WERI-Rb-1 (cell line): ENCODE measurements around the gene RASL10B.

Experiments
- DNase-seq: peaks from one replicate; pipeline ENCODE4 v3.0.0-alpha.2; 2020
- H3K27ac ChIP-seq: fragments of 250-450 bp; sonication (Bioruptor Pico); 2 replicates; pipeline ENCODE4 v1.5.1; 2020; ENCODE audit warnings: mild to moderate bottlenecking, moderate library complexity
- H3K27me3 ChIP-seq: fragments of 250-450 bp; sonication (Bioruptor Pico); 2 replicates; pipeline ENCODE4 v1.5.1; 2021; ENCODE audit warnings: mild to moderate bottlenecking, low read depth, moderate library complexity; ENCODE audit not compliant: insufficient read depth, severe bottlenecking
- H3K36me3 ChIP-seq: fragments of 250-450 bp; sonication (Bioruptor Pico); 2 replicates; pipeline ENCODE4 v1.5.1; 2020; ENCODE audit warnings: mild to moderate bottlenecking, moderate library complexity
- H3K4me3 ChIP-seq: 2 replicates; pipeline ENCODE4 v1.5.1; 2011; ENCODE audit warnings: low read depth, mild to moderate bottlenecking, control low read depth, low read length
- H3K9me3 ChIP-seq: fragments of 250-450 bp; sonication (Bioruptor Pico); 2 replicates; pipeline ENCODE4 v1.5.1; 2021; ENCODE audit warnings: mild to moderate bottlenecking, moderate library complexity; ENCODE audit not compliant: severe bottlenecking
- TF ChIP-seq, protein P1 (sequence below): IDR thresholded peaks from 2 replicates; pipeline ENCODE4 v1.5.1; 2011; ENCODE audit warnings: low read depth, mild to moderate bottlenecking, control low read depth, inconsistent platforms, low read length

The RASL10B gene

DNA sequence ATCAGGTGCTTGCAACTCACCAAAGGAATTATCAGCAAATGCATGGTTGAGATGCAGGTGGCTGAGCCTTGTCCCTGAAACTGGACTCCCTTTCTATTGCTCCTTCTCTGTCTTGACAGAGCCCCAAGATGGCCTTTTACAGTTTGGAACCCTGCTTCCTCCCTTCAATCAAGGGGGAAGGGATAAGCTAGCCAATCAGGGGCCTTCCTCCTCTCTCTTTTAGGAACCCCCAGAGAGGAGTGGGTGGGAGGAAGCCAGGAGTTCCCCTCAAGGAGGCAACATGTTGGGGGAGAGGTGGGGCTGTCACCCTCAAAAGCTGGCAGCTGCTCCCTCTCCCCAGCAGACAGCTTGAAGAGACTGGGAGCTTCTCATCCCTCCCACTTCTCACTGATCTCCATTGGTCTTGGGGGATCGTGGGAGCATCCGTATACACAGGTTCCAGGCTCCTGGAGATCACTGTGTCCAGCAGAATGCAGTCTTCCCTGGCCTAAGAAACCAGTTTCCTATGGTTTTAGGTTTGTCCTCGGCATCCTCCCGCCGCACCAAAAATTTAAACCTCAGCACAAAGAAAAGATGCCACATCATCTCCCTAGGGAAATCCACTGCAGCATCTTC, 7.2 kb downstream of the RASL10B start:
- TF ChIP-seq, protein P1, sequence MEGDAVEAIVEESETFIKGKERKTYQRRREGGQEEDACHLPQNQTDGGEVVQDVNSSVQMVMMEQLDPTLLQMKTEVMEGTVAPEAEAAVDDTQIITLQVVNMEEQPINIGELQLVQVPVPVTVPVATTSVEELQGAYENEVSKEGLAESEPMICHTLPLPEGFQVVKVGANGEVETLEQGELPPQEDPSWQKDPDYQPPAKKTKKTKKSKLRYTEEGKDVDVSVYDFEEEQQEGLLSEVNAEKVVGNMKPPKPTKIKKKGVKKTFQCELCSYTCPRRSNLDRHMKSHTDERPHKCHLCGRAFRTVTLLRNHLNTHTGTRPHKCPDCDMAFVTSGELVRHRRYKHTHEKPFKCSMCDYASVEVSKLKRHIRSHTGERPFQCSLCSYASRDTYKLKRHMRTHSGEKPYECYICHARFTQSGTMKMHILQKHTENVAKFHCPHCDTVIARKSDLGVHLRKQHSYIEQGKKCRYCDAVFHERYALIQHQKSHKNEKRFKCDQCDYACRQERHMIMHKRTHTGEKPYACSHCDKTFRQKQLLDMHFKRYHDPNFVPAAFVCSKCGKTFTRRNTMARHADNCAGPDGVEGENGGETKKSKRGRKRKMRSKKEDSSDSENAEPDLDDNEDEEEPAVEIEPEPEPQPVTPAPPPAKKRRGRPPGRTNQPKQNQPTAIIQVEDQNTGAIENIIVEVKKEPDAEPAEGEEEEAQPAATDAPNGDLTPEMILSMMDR: no peak
- no peak overlapping the region for H3K27ac ChIP-seq
- peaks cover 3% of the 10 kb centered on the region for H3K27me3 ChIP-seq
- no peak for DNase-seq
- no peaks in the 10 kb centered on the region for H3K9me3 ChIP-seq
- no peaks in the 10 kb centered on the region for H3K36me3 ChIP-seq
- H3K4me3 ChIP-seq: no peak overlapping the region

DNA sequence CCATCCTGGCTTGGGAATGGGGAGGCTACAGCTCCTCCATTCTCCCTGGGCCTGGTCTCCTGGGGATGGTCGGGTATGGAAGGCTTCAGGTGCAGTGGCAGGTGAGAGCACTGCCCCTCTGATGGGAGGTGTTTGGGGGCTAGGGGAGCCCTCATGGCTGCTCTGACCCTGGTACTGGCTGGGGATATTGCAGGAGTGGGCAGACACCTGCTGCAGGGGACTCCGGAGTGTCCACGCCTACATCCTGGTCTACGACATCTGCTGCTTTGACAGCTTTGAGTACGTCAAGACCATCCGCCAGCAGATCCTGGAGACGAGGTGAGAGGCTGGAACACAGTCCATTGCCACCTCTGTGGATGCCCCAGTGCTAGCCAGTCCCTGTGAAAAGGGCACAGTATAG, 8.8 kb downstream of the RASL10B start:
- DNase-seq: no peak
- TF ChIP-seq, protein P1: no peak
- Histone ChIP-seq H3K4me3 (no peak overlapping the region), H3K27me3 (peaks cover 3% of the 10 kb centered on the region), H3K36me3 (no peaks in the 10 kb centered on the region), H3K9me3 (no peaks in the 10 kb centered on the region), H3K27ac (no peak overlapping the region)

DNA sequence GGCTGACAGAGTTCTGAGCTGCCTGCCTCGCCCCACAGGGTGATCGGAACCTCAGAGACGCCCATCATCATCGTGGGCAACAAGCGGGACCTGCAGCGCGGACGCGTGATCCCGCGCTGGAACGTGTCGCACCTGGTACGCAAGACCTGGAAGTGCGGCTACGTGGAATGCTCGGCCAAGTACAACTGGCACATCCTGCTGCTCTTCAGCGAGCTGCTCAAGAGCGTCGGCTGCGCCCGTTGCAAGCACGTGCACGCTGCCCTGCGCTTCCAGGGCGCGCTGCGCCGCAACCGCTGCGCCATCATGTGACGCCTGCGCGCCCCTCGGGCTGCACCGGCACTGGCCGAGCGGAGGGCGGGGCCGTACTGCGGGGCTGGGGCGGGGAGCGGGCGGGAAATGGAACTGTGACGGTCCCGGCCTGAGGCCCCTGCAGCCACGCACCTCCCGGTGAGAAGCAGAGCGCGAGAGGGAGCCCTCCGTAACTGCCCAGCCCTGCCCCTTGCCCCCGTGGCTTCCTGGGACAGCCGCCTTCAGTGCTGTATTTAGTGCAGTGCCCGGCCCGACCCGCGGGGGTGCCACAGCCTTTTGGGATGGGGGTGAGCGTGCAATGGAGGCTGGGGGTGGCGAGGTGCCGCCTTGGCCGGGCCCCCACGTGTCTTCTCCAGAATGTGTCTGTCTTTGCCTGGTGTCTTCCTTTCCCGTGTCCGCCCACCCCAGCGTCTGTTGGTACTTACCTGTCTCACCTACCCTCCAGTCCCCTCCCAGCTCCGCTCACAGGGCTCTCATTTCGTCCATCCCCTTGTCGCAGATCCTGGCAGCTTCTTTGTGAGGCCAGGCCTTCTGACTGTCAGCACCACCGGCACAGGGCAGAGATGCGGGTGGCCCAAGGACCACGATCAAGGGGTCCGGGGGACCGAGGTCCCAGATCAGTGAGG, 9.8 kb downstream of the RASL10B start:
- H3K9me3 ChIP-seq: no peaks in the 10 kb centered on the region
- H3K27me3 ChIP-seq: peaks cover 3% of the 10 kb centered on the region
- no peak overlapping the region for H3K27ac ChIP-seq
- H3K36me3 ChIP-seq: no peaks in the 10 kb centered on the region
- H3K4me3 ChIP-seq: peak overlapping the region; percentile 39
- peak; percentile 53 for DNase-seq
- TF ChIP-seq, protein P1: no peak; the same call in 1 of the 2 replicates

DNA sequence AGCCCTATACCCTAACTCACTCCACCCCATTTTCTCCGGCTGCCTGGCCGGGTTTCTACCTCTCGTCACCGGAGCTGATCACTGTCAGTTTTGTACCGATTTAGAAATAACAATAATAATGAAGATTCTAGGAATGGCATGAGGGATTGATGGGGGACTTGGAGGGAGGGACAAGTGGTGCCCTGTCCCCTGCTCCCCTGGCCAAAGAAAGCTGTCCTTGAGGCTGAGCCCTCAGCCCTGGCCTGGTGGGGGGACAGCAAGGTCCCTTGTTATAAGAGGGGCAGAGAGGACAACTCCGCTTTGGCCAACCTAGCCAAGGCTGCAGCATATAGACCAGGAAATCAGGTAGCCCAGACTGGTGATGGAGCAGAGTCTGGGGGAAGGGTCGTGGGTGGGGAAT, 11.1 kb downstream of the RASL10B start:
- peaks cover 3% of the 10 kb centered on the region for H3K27me3 ChIP-seq
- no peaks in the 10 kb centered on the region for H3K36me3 ChIP-seq
- no peak overlapping the region for H3K4me3 ChIP-seq
- H3K9me3 ChIP-seq: no peaks in the 10 kb centered on the region
- no peak for DNase-seq
- H3K27ac ChIP-seq: no peak overlapping the region
- TF ChIP-seq, protein P1: no peak

DNA sequence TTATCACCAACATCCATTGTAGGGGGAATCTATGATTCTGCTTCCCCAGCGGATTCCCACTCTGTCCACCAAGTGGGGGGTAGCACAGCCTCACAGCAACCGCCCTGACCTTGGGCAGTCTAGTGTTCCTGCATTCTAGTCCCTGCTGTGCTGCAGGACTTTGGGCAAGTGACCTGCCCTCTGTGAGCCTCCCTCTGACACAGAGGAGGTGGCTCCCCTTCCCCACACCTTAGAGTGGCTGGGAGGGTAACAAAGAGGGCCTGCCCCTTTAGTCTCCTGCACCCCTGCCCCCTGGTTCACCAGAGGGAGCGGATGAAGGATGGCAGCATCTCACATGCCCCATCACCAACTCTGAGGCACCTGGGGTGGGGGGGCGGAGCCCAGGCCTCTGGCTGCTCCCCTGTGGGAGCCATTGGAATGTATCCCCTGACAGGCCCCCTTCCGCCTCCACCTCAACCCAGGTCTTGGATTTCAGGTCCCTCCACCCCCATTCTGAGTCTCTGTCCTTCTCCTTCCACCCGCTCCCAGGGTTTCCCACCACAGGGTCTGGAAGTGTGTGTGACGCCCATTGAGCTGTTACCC, 11.5 kb downstream of the RASL10B start:
- Histone ChIP-seq H3K4me3 (no peak overlapping the region), H3K27ac (no peak overlapping the region), H3K27me3 (peaks cover 3% of the 10 kb centered on the region), H3K9me3 (no peaks in the 10 kb centered on the region), H3K36me3 (no peaks in the 10 kb centered on the region)
- DNase-seq: no peak
- TF ChIP-seq, protein P1: no peak
